SK-N-SH treated with all-trans-retinoic acid at 6 μM for 48 hours (cell line): ENCODE measurements around the gene KIAA1549.

ENCODE experiments used
- ATAC-seq: fragments of 200-7000 bp; cut with Tn5 transposase; 3 replicates; pipeline ENCODE4 v1.9.1; 2020; ENCODE audit warnings: mild to moderate bottlenecking, moderate library complexity
- ARNTL ChIP-seq: fragments of 450-650 bp; formaldehyde crosslinking; IDR thresholded peaks from 2 replicates; pipeline ENCODE4 v1.5.0; 2020; ENCODE audit warnings: low read depth, mild to moderate bottlenecking, moderate library complexity, borderline replicate concordance
- BACH2 ChIP-seq: fragments of 250-450 bp; sonication (Bioruptor Pico); IDR thresholded peaks from 2 replicates; pipeline ENCODE4 v1.9.0; 2021; ENCODE audit warnings: mild to moderate bottlenecking, borderline replicate concordance
- CREB5 ChIP-seq: fragments of 250-450 bp; sonication (Bioruptor Pico); IDR thresholded peaks from 2 replicates; pipeline ENCODE4 v1.5.1; 2020; ENCODE audit warnings: low read depth, mild to moderate bottlenecking, moderate library complexity
- ESRRG ChIP-seq: fragments of 250-450 bp; sonication (Bioruptor Pico); IDR thresholded peaks from 2 replicates; pipeline ENCODE4 v1.6.1; 2021; ENCODE audit warnings: mild to moderate bottlenecking
- GLIS3 ChIP-seq: fragments of 250-450 bp; sonication (Bioruptor Pico); IDR thresholded peaks from 2 replicates; pipeline ENCODE4 v1.5.0; 2020; ENCODE audit warnings: mild to moderate bottlenecking, moderate library complexity
- ISL1 ChIP-seq: fragments of 250-450 bp; sonication (Bioruptor Pico); IDR thresholded peaks from 2 replicates; pipeline ENCODE4 v2.1.2; 2022; ENCODE audit warnings: mild to moderate bottlenecking, moderate library complexity
- OSR1 ChIP-seq: fragments of 250-450 bp; sonication (Bioruptor Pico); IDR thresholded peaks from 2 replicates; pipeline ENCODE4 v1.8.0; 2022; ENCODE audit warnings: moderate library complexity, mild to moderate bottlenecking, inconsistent platforms
- PATZ1 ChIP-seq: fragments of 250-450 bp; sonication (Bioruptor Pico); IDR thresholded peaks from 2 replicates; pipeline ENCODE4 v1.8.0; 2020; ENCODE audit warnings: mild to moderate bottlenecking, moderate library complexity, borderline replicate concordance
- POU6F1 ChIP-seq: fragments of 250-450 bp; sonication (Bioruptor Pico); IDR thresholded peaks from 2 replicates; pipeline ENCODE4 v1.8.0; 2021; ENCODE audit warnings: low read depth, mild to moderate bottlenecking, moderate library complexity, borderline replicate concordance
- PPARA ChIP-seq: fragments of 250-450 bp; sonication (Bioruptor Pico); IDR thresholded peaks from 2 replicates; pipeline ENCODE4 v1.5.0; 2020; ENCODE audit warnings: mild to moderate bottlenecking, borderline replicate concordance
- RARB ChIP-seq: fragments of 250-450 bp; sonication (Bioruptor Pico); IDR thresholded peaks from 2 replicates; pipeline ENCODE4 v1.8.0; 2021; ENCODE audit warnings: mild to moderate bottlenecking, moderate library complexity
- SNAI2 ChIP-seq: fragments of 250-450 bp; sonication (Bioruptor Pico); IDR thresholded peaks from 2 replicates; pipeline ENCODE4 v1.5.0; 2020; ENCODE audit warnings: mild to moderate bottlenecking, moderate library complexity
- TCF4 ChIP-seq: fragments of 250-450 bp; sonication (Bioruptor Pico); IDR thresholded peaks from 2 replicates; pipeline ENCODE4 v1.8.0; 2021; ENCODE audit warnings: mild to moderate bottlenecking, moderate library complexity, borderline replicate concordance
- TOX ChIP-seq: fragments of 250-450 bp; sonication (Bioruptor Pico); IDR thresholded peaks from 2 replicates; pipeline ENCODE4 v1.8.0; 2021; ENCODE audit warnings: mild to moderate bottlenecking, moderate library complexity, borderline replicate concordance
- TSHZ2 ChIP-seq: fragments of 250-450 bp; sonication (Bioruptor Pico); IDR thresholded peaks from 2 replicates; pipeline ENCODE4 v1.5.0; 2020; ENCODE audit warnings: mild to moderate bottlenecking, moderate library complexity
- ZC3H10 ChIP-seq: fragments of 250-450 bp; sonication (Bioruptor Pico); IDR thresholded peaks from 2 replicates; pipeline ENCODE4 v1.5.1; 2021; ENCODE audit warnings: mild to moderate bottlenecking, moderate library complexity
- ZFP3 ChIP-seq: fragments of 250-450 bp; sonication (Bioruptor Pico); IDR thresholded peaks from 2 replicates; pipeline ENCODE4 v1.5.0; 2020; ENCODE audit warnings: mild to moderate bottlenecking, moderate library complexity
- ZNF565 ChIP-seq: fragments of 450-650 bp; formaldehyde crosslinking; conservative IDR thresholded peaks from 2 replicates; pipeline ENCODE4 v1.5.0; 2020; ENCODE audit warnings: low read depth, mild to moderate bottlenecking, moderate library complexity
- ZNF70 ChIP-seq: fragments of 450-650 bp; formaldehyde crosslinking; IDR thresholded peaks from 2 replicates; pipeline ENCODE4 v1.5.0; 2020; ENCODE audit warnings: mild to moderate bottlenecking, moderate library complexity
- ZNF8 ChIP-seq: fragments of 450-650 bp; formaldehyde crosslinking; IDR thresholded peaks from 2 replicates; pipeline ENCODE4 v1.5.0; 2020; ENCODE audit warnings: mild to moderate bottlenecking, moderate library complexity

The KIAA1549 gene

GRCh38 chr7:138962561-138963270, 18.5 kb downstream of the KIAA1549 start (continued):
- no peak for TF ChIP-seq CREB5
- TF ChIP-seq, all 23 proteins: peak for 0

GRCh38 chr7:138961159-138961558, 20.0 kb downstream of the KIAA1549 start:
- TF ChIP-seq TOX (CRISPR knock-in tag) (no peak), ARNTL (no peak), SNAI2 (no peak), ZNF70 (no peak), RARB (CRISPR knock-in tag) (no peak), TCF4 (CRISPR knock-in tag) (no peak), ESRRG (CRISPR knock-in tag) (no peak), GLIS3 (CRISPR knock-in tag) (no peak), ISL1 (CRISPR knock-in tag) (no peak), PATZ1 (CRISPR knock-in tag) (no peak), POU6F1 (CRISPR knock-in tag) (no peak)
- ATAC-seq, result no peak

- ATAC-seq, result peak; percentile 27; the same call in 2 of the 3 replicates
- TF ChIP-seq BACH2 (CRISPR knock-in tag) (no peak), RARB (CRISPR knock-in tag) (no peak), OSR1 (no peak), PPARA (CRISPR knock-in tag) (no peak), ESRRG (CRISPR knock-in tag) (no peak), ZC3H10 (CRISPR knock-in tag) (no peak), TCF4 (CRISPR knock-in tag) (no peak), ISL1 (CRISPR knock-in tag) (no peak), ZNF565 (CRISPR knock-in tag) (no peak)
These were observed 22.7 kb downstream of the KIAA1549 start for GRCh38 chr7:138958391-138958956.

GRCh38 chr7:138957753-138958390, 23.3 kb downstream of the KIAA1549 start:
- no peak for ATAC-seq
- no peak for TF ChIP-seq ZFP3 (CRISPR knock-in tag)
- no peak for TF ChIP-seq BACH2 (CRISPR knock-in tag)
- no peak for TF ChIP-seq TSHZ2 (CRISPR knock-in tag)
- no peak for TF ChIP-seq RARB (CRISPR knock-in tag)
- TF ChIP-seq PATZ1 (CRISPR knock-in tag), result no peak
- TF ChIP-seq TCF4 (CRISPR knock-in tag), result no peak
- no peak for TF ChIP-seq ZNF70
- no peak for TF ChIP-seq ESRRG (CRISPR knock-in tag)
- TF ChIP-seq SNAI2, result no peak
- TF ChIP-seq ZNF8 (CRISPR knock-in tag), result no peak
- no peak for TF ChIP-seq ZC3H10 (CRISPR knock-in tag)
